Activated CD4-positive, alpha-beta T cell treated with anti-CD3 and anti-CD28 coated beads for 48 hours (primary cell): ENCODE results near the gene TMTC3.
"Not testable (repeated sequence)": the region's sequence is repeated elsewhere in the genome, so short reads cannot be mapped to it uniquely, and the experiment has no call there.

ENCODE experiments used
- DNase-seq: peaks from one replicate; pipeline ENCODE4 v3.0.0-alpha.2; 2020

Gene TMTC3

DNA sequence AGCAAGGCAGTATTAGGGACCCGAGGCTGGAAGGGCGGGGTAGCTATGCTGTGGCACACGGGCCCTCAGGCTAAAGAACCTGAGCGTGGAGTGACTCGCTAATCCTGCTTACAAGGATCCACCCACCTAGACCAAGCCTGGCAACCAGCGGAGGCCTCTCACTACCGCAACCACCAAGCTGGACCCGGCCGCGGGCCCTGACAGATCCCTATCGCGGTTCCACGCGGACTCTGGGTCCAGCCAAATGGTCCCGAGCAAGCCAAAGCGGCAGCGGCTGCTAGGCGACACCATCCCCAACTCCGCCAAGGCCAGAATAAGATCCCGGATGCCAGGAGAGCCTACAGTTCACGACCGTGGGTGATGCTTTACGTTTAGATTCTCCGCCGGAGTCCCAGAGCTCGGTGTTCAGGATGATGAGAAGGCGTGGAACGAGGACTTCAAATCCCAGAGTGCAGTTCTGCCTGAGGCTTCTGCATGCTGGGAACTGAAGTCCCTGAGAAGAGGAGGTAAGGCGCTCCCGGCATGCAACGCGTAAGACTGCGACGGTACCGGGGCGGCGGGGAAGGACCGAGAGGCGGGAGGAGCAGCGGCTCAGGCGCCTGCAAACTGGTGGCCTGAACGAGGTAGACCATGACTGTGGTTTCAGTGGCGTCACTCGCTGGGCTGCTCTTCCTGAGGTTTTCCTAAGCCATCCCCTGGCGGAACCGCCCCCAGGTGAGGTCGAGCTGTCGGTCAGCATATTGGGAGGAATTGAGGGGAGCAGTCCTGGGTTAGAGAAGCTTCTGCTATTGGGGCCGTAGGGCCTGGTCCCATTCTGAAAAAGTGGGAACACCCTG lies at the start of gene TMTC3, which contains the start of gene CEP290:
TMTC3 (plus strand) TSS at position 534 of the 836 bp plus-strand sequence. CDS start 6,009 bp downstream, outside the sequence.
CEP290 (minus strand) TSS at position 315 of the 836 bp plus-strand sequence. CDS start 781 bp downstream, outside the sequence.
- peak; percentile 93 for DNase-seq

DNA sequence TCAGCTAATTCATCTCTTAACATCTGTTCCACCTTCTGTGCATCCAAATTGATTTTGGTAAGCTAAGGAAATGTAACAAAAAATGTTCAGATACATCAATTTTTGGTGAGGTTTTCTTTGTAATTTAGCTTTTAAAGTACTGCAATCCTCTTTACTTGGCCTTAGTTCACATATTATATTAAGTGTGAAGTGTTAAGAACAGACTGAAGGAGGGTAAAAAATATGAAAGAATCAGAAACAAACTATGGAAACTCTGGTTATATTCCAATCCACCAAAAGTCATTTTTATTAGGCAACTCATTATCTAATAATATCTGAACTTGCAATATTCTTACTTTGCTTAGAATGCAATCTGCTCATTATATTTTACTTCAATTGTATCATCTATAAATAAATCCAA lies 49.3 kb upstream of the TMTC3 start:
- DNase-seq = no peak

DNA sequence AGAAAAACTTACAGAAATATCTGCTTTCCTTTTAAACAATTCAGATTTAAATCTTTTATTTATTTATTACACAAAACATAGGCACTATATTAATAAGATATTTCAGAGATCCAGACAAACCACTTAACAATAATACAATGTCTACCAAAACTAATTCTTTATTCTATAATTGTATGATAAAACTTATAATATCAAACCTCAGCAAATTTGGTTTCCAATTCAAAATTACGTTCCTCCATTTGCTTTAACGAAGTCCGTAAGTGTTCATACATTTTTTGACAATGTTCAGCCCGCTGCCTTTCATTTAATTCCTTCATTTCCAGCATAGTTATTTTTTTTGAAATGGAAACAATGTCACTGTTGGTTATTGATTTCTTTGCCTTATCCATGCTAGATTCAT lies 48.5 kb upstream of the TMTC3 start:
- no peak for DNase-seq

DNA sequence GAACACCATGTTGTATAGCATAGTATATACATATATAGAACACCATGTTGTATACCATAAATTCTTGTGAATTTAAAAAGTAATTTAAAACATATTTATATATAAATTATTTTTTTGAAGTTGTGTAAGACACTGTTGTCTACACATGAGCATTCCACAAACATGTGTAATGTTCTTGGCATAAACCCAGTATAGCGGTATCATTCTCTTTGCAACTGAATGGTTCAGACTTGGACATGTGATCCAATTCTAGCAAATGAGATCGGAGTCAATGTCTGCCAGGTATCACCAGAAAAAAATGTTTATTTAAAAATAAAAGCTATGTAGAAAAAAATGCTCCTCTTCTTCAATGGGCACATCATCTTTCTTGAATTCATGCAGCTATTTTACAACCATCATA lies 34.1 kb upstream of the TMTC3 start:
- DNase-seq = no peak

DNA sequence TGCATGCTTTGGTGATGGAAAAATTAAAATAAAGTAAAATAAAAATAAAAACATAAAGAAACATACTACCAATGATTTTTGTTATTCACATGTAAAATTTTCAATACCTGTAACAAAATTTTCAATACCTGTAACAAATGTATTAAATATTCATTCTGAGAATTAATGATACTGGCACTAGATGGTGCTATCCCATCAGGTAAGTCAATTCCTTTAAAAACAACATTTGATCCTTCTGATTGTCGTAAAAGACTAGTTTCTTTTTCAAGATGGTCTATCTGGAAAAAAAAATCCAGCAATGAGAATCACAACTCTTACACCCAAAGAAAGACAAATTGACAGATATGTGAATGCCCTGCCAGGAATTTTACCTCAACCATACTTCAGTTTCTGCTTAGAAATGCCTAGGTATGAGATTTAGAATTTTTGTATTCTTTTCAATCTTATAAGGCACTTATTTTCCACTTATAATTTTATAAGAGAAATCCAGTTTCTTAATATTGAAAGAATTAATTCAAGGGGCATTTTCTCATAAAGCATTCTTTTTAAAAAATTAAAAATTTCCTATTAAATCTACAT lies 30.9 kb upstream of the TMTC3 start:
- no peak for DNase-seq

DNA sequence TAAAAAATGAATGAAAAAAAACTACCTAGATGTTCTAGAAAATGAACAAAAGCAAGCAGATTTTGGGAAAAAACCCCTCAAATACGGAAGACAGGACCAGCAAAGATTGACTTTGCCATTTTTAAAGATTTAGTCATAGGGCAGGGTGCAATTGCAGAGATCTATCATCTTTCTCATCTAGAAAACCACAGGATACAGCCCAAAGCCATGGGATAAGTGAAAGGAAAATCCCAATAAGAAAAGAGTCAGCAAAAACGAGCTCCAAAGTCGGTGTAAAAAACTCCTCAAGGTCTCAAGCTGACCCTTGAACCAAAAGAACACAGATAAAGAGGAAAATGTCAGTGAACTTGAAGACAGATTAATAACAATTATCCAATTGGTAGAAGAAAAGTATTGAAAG lies 28.2 kb upstream of the TMTC3 start:
- DNase-seq = no peak

DNA sequence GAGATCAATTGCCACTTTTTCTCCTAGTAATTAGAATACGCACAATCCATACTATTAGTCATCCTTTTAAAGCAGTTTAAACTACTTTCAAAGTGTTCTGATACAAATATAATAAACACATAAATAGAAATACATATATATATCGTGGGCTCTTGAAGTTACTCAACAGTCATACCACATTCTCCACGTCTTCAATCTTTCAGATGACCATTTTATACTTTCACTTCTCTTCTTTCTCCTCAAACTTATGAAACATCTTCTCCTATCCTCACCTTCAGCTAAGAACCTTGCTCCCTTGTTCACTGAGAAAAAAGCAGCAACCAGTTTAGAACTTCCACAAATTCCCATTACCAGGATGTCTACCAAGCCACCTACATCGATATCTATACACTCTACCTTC lies 19.4 kb upstream of the TMTC3 start:
- no peak for DNase-seq

DNA sequence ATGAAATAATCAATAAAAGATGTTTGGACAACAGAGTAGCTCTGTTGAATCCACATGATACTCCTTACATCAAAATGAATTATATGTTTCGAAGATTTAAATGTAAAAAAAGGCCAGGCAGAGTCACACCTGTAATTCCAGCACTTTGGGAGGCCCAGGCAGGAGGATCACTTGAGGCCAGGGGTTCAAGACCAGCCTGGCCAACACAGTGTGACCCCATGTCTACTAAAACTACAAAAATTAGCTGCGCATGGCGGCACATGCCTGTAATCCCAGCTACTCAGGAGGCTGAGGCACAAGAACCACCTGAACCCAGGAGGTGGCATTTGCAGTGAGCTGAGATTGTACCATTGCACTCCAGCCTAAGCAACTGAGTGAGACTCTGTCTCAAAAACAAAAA lies 15.0 kb upstream of the TMTC3 start:
- DNase-seq = no peak

DNA sequence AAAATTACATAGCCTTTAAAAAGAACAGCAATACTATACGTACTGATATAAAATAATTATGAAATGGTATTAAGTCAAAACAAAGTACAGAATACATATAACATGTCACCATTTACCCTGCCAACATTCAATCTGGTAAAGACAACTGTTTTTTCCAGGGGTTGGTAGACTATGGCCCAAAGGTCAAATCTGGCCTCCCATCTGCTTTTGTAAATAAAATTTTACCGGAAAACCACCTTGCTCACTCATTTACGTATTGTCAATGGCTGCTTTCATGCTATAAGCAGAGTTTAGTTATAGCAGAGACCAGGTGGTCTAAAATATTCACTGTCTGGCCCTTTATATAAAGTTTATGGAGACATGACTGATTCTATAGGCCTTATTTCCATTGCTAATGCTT lies 14.3 kb upstream of the TMTC3 start:
- no peak for DNase-seq

DNA sequence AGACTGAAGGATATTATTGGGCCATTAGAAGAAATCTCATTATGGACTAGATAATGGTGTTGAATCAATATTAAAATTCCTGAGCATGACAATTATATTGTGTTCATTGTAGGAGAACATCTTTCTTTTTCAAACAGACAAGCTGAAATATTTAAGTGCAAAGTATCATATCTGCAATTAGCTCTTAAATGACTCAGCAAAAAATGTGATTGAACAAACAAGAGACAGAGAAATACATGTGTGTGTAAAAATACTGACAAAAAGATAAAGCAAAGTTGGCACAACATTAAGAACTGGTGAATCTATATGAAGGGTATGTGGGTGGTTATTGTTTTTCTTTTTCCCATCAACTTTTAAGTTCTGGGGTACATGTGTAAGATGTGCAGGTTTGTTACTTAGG lies 9.7 kb upstream of the TMTC3 start:
- no peak for DNase-seq

DNA sequence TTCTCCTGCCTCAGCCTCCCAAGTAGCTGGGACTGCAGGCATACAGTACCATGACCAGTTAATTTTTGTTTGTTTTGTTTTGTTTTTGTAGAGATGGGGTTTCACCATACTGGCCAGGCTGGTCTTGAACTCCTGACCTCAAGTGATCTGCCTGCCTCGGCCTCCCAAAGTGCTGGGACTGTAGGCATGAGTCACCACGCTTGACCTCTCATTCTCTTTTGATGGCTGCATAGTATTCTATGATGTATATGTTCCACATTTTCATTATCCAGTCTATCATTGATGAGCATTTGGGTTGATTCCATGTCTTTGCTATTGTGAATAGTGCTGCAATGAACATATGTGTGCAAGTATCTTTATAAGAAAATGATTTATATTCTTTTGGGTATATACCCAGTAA lies 8.9 kb upstream of the TMTC3 start:
- not testable (repeated sequence) for DNase-seq

DNA sequence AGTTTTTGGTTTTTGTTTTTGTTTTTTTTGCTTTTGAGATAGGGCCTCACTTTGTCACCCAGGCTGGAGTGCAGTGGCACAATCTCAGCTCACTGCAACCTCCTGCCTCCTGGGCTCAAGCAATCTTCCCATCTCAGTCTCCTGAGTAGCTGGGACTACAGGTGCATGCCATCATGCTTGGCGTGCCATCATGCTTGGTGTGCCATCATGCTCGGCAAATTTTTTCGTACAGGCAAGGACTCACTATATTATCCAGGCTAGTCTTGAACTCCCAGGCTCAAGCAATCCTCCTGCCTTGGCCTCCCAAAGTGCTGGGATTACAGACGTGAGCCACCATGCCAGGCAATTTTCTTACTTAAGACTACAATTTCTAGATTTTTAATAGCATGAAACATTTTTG lies 2.4 kb upstream of the TMTC3 start:
- DNase-seq = not testable (repeated sequence)

DNA sequence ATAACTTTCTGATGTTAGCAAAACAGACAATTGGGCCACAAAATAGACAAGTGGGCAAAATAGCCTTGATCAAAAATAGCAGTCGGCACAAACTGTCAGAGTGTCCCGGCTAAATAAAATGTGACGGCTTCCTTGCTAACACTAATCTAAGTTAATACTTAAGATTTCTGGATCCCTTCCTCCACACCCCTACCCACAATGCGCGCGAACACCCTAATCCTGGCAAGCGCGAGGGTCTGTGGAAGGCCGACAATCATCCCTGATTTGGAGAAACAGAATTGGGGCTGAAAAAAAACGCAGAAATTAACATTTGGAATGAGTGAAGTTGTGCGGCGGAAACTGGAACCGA lies 708 bp upstream of the TMTC3 start:
- no peak for DNase-seq

DNA sequence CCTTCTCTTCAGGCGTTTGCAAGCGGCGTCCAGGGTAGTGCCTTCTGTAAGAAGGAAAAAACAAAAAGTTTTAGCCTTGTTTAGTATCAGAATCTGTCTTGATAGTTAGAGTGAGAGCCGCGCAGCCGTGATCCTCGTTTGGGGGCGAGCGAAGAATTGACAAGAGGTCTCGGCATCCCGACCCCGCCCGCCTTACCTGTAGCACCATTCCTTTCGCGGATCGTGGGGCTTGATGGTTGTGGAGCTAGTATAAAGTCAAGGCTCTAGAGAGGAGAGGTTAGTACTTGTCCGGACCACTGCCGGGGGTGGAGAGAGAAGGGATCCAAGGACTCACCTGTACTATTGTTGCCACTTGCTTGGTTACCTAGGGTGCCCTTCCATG lies 494 bp downstream of the TMTC3 start:
- DNase-seq = peak; percentile 37

DNA sequence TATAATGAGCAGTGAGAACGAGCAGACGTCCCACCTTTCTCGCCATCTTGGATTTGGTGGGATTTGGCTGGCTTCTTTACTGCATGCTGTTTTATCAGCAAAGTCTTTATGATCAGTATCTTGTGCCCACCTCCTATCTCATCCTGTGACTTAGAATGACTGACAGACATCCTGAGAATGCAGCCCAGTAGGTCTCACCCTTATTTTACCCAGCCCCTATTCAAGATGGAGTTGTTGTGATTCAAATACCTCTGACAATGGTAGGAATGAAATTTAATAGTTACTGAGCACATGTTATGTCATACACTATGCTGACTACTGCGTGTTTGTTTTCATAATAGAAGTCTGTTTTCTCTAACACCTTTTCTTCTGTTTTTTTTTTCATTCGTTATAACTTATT lies 1.9 kb downstream of the TMTC3 start:
- DNase-seq = no peak

DNA sequence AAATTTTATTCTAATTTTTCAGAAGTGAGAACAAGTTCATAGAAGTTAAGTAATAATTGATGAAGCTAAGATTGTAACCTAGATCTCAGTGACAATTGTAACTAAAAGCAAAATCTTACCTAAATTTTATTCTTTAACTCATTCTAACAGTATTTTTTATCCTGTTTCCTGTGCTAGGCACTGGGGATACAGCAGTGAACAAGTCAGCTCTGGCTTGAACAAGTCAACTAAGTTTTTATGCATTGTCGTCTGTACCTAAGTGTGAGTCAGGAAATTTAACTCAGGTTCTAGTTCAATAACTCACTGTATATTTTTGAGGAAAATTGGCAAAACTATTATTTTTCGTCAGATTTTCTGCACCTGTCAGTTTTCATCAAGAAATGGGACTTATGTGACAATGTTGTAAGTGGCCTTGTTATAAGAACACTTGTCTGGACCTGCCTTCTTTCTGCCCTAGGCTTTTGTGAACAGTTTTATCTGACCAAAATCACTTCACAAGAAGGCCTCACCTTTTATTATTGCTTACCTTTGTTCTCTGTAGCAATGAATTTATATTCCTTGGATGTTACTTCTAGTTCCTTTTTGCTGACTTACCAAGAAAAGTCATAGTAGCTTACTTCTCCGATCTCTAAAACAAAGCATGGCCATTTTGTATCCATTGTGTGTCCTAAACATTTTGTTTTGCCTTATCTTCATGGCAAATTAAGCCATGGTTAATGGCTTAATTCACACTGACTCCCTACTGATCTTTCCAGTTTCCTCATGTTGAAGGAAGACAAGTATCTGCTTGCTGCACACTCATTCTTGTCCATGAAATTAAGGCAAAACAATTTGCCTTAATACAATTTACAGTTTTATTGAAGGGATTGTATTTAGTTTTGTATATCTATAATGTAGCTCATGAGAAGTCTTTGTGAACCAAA lies 2.7 kb downstream of the TMTC3 start:
- DNase-seq = no peak

DNA sequence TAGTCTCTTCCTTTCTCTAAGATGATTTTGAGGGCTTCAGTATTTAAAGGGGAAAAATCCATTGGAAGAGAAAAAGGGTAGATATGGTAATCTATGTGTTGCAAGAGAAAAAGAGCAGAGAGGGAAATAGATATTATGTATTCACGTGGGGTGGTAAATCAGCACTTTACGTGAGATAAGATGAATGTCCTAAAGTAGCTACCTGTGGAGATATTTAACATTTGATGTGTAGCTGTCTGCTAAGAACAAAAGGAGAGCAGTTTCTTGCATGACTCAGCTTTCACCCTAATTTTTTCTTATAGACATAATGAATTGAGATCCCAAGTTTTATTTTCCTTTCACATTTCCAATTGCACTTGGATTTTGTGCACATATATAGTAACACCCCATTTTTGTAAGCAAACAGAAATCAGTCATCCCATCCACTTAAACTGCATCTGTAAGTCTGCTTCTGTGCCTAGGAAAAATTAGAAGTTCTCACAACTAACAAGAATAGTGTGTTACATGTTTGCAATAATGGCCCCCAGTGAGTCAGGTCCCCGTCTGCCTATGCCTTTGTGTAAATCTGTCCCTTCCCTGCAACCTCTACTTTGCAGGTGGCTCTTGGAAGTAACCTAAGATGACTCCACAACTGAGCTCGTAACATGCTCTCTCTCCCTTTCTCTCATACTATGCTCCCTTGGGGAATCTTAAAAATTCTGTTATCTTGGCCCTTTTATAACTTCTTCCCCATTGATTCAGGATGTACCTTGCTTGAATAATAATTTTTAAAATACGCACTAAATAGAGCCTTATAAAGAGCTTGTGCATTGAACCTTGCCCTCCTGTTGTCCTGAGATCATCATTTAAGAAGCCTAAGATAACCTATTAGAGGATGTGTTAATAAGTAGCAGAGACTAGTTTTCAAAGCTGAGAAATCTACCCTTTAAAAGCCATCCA lies 3.7 kb downstream of the TMTC3 start:
- no peak for DNase-seq

DNA sequence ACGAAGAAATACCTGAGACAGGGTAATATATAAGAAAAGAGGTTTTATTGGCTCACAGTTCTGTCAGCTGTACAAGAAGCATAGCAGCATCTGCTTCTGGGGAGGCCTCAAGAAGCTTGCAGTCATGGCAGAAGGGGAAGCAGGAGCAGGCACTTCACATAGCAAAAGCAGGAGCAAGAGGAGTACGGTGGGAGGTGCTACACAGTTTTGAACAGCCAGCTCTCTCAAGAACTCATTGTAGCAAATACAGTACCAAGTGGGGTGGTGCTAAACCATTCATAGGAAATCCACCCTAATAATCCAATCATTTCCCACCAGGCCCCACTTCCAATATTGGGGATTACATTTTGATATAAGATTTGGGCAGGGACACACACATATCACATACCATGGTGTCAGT lies 8.0 kb downstream of the TMTC3 start:
- no peak for DNase-seq

DNA sequence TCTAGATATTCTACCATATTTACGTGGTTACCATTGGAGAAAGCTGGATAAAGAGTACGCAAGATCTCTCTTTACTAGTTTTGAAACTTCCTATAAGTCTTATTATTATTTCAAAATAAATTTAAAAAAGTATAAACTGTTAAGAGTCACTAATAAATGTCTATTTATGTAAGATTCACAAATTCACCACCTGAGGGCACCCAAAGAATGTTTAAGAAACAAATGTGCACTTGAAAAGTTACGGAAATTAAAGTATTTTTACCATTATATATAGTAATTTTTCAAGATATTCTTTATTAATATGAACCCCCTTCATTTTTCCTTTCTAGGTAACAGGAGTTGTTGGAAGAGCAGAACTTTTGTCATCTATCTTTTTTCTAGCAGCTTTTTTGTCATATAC lies 11.9 kb downstream of the TMTC3 start:
- no peak for DNase-seq

DNA sequence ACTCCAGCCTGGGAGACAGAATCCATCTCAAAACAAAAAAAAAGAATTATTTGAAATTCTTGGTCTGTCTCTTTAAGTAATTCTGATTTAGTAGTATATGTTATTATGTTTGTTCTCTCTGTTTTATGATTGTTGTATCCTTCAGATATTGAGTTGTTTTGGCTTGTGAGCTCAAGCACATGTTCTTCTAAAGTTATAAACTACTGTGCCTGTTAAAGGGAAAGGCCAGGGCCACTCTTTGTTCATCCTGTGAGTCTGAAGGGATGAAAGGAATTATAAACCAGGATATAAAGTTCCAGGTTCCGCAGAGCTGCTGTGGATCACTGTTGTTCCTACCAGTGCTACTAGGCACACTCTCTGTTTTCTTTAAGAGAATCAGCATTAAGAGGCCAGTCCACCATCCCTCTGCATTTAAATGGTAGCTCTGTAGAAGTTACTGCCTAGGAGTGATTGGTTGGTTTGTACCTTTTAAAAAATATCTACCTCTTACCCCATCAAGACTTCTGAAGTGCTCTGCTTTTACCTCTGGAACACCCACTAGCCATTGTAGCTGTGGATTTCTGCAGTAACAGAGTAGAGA lies 14.1 kb downstream of the TMTC3 start:
- no peak for DNase-seq

DNA sequence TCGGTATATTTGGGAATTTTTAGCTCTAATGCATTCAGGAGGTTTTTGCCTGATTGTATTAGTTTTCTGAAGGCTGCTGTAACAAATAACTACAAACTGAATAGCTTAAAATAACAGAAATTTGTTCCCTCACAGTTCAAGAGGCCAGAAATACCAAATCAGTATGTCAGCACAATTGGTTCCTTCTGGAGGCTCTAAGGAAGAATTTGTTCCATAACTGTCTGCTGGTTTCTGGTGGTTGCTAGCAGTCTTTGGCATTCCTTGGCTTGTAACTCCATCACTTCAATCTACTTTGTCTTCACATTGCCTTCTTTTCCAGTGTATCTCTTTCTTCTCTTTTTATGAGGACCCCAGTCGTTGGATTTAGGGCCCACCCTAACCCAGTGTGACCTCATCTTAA lies 21.3 kb downstream of the TMTC3 start:
- no peak for DNase-seq

DNA sequence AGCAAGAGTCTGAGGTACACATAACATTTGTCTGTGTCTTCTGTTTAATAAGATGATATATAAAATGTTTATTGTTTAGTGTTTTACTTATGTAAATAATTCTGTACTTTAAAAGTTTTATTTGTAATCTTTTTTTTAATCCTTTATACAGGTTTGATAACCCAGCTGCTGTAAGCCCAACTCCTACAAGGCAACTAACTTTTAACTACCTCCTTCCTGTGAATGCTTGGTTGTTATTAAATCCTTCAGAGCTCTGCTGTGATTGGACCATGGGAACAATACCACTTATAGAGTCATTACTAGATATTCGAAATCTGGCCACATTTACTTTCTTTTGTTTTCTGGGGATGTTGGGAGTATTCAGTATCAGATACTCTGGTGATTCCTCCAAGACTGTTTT lies 24.1 kb downstream of the TMTC3 start:
- no peak for DNase-seq
